Hepatocyte (in vitro differentiated cells): ENCODE data around the gene PDCL3. TPM values are rescaled to one million over a fixed set of nuclear protein-coding genes. Genes with fewer than 3 reads are reported as not detected.

Experiments used
- DNase-seq: peaks from one replicate; pipeline ENCODE4 v3.0.0-alpha.2; 2016; ENCODE audit warnings: low spot score
- H2AFZ ChIP-seq: fragments of 200-600 bp; sonication (generic); 2 replicates; pipeline ENCODE4 v1.6.0; 2016; ENCODE audit warnings: antibody characterized with exemption, mild to moderate bottlenecking
- H3K27ac ChIP-seq: fragments of 200-600 bp; sonication (generic); 2 replicates; pipeline ENCODE4 v1.5.1; 2016; ENCODE audit warnings: mild to moderate bottlenecking
- H3K27me3 ChIP-seq: fragments of 200-600 bp; sonication (generic); 2 replicates; pipeline ENCODE4 v1.6.1; 2016
- H3K36me3 ChIP-seq: fragments of 200-600 bp; sonication (generic); replicated peaks from 2 replicates; pipeline ENCODE4 v1.5.1; 2016; ENCODE audit warnings: low read depth; ENCODE audit not compliant: insufficient read depth
- H3K4me1 ChIP-seq: fragments of 200-600 bp; sonication (generic); 2 replicates; pipeline ENCODE4 v1.5.1; 2016; ENCODE audit warnings: mild to moderate bottlenecking, moderate library complexity; ENCODE audit not compliant: insufficient read depth
- H3K4me2 ChIP-seq: fragments of 200-600 bp; sonication (generic); 2 replicates; pipeline ENCODE4 v1.6.0; 2016
- H3K4me3 ChIP-seq: fragments of 200-600 bp; sonication (generic); 2 replicates; pipeline ENCODE4 v1.5.1; 2016; ENCODE audit warnings: mild to moderate bottlenecking
- H3K79me2 ChIP-seq: fragments of 200-600 bp; sonication (generic); 2 replicates; pipeline ENCODE4 v1.6.0; 2017; ENCODE audit warnings: mild to moderate bottlenecking
- H3K9me2 ChIP-seq: fragments of 200-600 bp; sonication (generic); replicated peaks from 2 replicates; pipeline ENCODE4 v1.6.0; 2017; ENCODE audit warnings: mild to moderate bottlenecking; ENCODE audit not compliant: insufficient read depth
- H3K9me3 ChIP-seq: fragments of 200-600 bp; sonication (generic); 2 replicates; pipeline ENCODE4 v1.5.1; 2016; ENCODE audit warnings: low read depth, mild to moderate bottlenecking
- H4K20me1 ChIP-seq: fragments of 200-600 bp; sonication (generic); 2 replicates; pipeline ENCODE4 v1.6.0; 2016; ENCODE audit warnings: mild to moderate bottlenecking; ENCODE audit not compliant: insufficient read depth, poor library complexity, severe bottlenecking
- CTCF ChIP-seq: fragments of 200-600 bp; sonication (generic); IDR thresholded peaks from 2 replicates; pipeline ENCODE4 v1.5.1; 2016; ENCODE audit warnings: antibody characterized with exemption, mild to moderate bottlenecking; ENCODE audit not compliant: poor library complexity
- EZH2 ChIP-seq: fragments of 200-600 bp; sonication (generic); IDR thresholded peaks from 2 replicates; pipeline ENCODE4 v1.6.1; 2016; ENCODE audit warnings: antibody characterized with exemption, mild to moderate bottlenecking, borderline replicate concordance
- EZH2phosphoT487 ChIP-seq: fragments of 200-600 bp; sonication (generic); IDR thresholded peaks from one replicate; pipeline ENCODE4 v1.6.1; 2018; ENCODE audit warnings: antibody characterized with exemption, mild to moderate bottlenecking, low read depth, moderate library complexity; ENCODE audit not compliant: unreplicated experiment, severe bottlenecking
- WGBS: methylation state at CpG from one replicate; pipeline ENCODE4 v1.1.6; 2016; ENCODE audit warnings: low lambda C conversion rate; ENCODE audit errors: missing lambda C conversion rate; 5-methylcytosine and 5-hydroxymethylcytosine counted together
- polyA plus RNA-seq: library from polyadenylated mRNA; unstranded; fragments of >200 nt; fragmentation: Nextera tagmentation; extraction: Ambion mirVana; gene quantifications from 2 replicates; pipeline ENCODE4 v1.2.1, GENCODE V29; 2016
- total RNA-seq: library from RNA; depleted of rRNA; stranded (reverse); fragments of >200 nt; gene quantifications from 2 replicates; pipeline ENCODE4 v1.2.3, GENCODE V29; 2014

Gene PDCL3
- total and polyA plus RNA-seq, 2 experiments from 2014 or later, result 16.5 to 32.8 TPM

- DNase-seq, result no peak
- Histone ChIP-seq H3K27me3 (no peaks in the 10 kb centered on the region), H3K9me3 (no peaks in the 10 kb centered on the region), H4K20me1 (no peaks in the 10 kb centered on the region), H3K9me2 (no peaks in the 10 kb centered on the region), H3K27ac (no peak overlapping the region), H3K4me3 (no peak overlapping the region), H3K79me2 (no peaks in the 10 kb centered on the region), H2AFZ (no peak overlapping the region), H3K4me1 (no peaks in the 10 kb centered on the region), H3K36me3 (no peaks in the 10 kb centered on the region), H3K4me2 (no peak overlapping the region)
- WGBS, result over 99% methylated on average over 6 of the region's 6 CpGs
- TF ChIP-seq EZH2 (no peak), EZH2phosphoT487 (no peak), CTCF (no peak)
Measured at GRCh38 chr2:100542418-100542817, 20.4 kb upstream of the PDCL3 start.

DNA sequence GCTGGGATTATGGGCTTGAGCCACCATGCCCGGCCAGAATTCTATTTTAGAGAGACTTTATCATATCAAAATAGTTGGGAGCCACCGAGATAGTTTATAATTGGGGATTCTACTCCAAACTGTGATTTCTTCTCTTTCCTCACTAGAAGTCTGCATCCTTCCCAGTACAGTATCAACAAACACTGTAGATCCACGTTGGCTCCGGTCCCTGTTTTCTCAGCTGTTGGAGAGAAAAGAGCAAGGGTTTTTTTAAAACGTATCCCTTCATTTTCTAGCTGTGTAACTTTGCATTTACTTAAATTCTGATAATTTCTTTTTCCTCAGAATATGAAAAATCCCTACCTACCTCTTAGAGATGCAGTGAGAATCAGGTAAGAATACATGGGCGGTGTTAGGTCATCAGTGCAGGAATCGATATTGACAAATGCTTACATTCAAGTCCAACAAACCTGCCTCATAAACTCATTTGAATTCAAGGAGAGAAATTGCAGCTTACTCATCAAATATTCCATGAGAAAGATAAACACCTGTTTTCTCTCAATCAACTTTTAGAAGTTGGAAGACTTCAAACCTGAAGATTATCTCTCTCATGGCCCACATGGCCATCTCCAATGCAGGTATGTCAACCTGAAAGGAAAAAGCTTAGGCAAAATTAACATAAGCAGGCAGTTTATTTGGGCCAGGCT lies 17.7 kb upstream of the PDCL3 start:
- no peaks in the 10 kb centered on the region for H3K36me3 ChIP-seq
- no peak overlapping the region for H3K27ac ChIP-seq
- TF ChIP-seq CTCF, result no peak
- TF ChIP-seq EZH2phosphoT487, result no peak
- no peak for TF ChIP-seq EZH2
- no peak overlapping the region for H2AFZ ChIP-seq
- no peaks in the 10 kb centered on the region for H4K20me1 ChIP-seq
- H3K27me3 ChIP-seq, result no peaks in the 10 kb centered on the region
- H3K9me3 ChIP-seq, result no peaks in the 10 kb centered on the region
- H3K4me2 ChIP-seq, result no peak overlapping the region
- H3K4me1 ChIP-seq, result no peaks in the 10 kb centered on the region
- DNase-seq, result no peak
- H3K9me2 ChIP-seq, result no peaks in the 10 kb centered on the region
- H3K79me2 ChIP-seq, result no peaks in the 10 kb centered on the region
- no peak overlapping the region for H3K4me3 ChIP-seq
- 85% methylated on average over 7 of the region's 7 CpGs for WGBS

GRCh38 chr2:100546469-100546868 lies 16.3 kb upstream of the PDCL3 start:
- Histone ChIP-seq H3K4me3 (no peak overlapping the region), H3K36me3 (no peaks in the 10 kb centered on the region), H3K27me3 (no peaks in the 10 kb centered on the region), H3K9me3 (no peaks in the 10 kb centered on the region), H2AFZ (no peak overlapping the region), H3K4me1 (no peaks in the 10 kb centered on the region), H4K20me1 (no peaks in the 10 kb centered on the region), H3K27ac (no peak overlapping the region), H3K9me2 (no peaks in the 10 kb centered on the region), H3K79me2 (no peaks in the 10 kb centered on the region), H3K4me2 (no peak overlapping the region)
- TF ChIP-seq EZH2phosphoT487 (no peak), EZH2 (no peak), CTCF (no peak)
- no peak for DNase-seq
- 96% methylated on average over 4 of the region's 4 CpGs for WGBS
